Suprapubic skin (tissue), 4 donors: Measurements from ENCODE around the gene PHYH. TPM values are rescaled to one million over a fixed set of nuclear protein-coding genes. Genes with fewer than 3 reads are reported as not detected.

Experiments used
- DNase-seq, 2 donors: peaks; one replicate each; pipeline ENCODE4 v3.0.0-alpha.2; 2019; ENCODE audit warnings: low spot score in 2 of 2
- H3K27ac ChIP-seq: fragments of 200-600 bp; sonication (generic); one replicate; pipeline ENCODE4 v1.5.1; 2019
- H3K27me3 ChIP-seq: fragments of 200-600 bp; sonication (generic); one replicate; pipeline ENCODE4 v1.5.1; 2019
- H3K36me3 ChIP-seq: fragments of 200-600 bp; sonication (generic); one replicate; pipeline ENCODE4 v1.5.1; 2019
- H3K4me1 ChIP-seq: fragments of 200-600 bp; sonication (generic); one replicate; pipeline ENCODE4 v1.5.1; 2019
- H3K4me3 ChIP-seq: fragments of 200-600 bp; sonication (generic); one replicate; pipeline ENCODE4 v1.5.1; 2019; ENCODE audit warnings: mild to moderate bottlenecking
- H3K9me3 ChIP-seq: fragments of 200-600 bp; sonication (generic); one replicate; pipeline ENCODE4 v1.5.1; 2019
- CTCF ChIP-seq, 2 donors: fragments of 200-600 bp in 1 of 2; fragments of 450-650 bp in 1 of 2; sonication (generic) in 1 of 2; IDR thresholded peaks; one replicate each; pipeline ENCODE4 v1.5.1; 2016 to 2019; ENCODE audit warnings: antibody characterized with exemption in 2 of 2, mild to moderate bottlenecking in 1 of 2, moderate library complexity in 1 of 2
- EP300 ChIP-seq: sonication (generic); formaldehyde crosslinking; IDR thresholded peaks from one replicate; pipeline ENCODE4 v1.6.1; 2017; ENCODE audit warnings: antibody characterized with exemption
- POLR2A ChIP-seq, 2 donors: fragments of 450-650 bp; IDR thresholded peaks; one replicate each; pipeline ENCODE4 v1.6.1; 2017; ENCODE audit warnings: antibody characterized with exemption in 2 of 2, mild to moderate bottlenecking in 2 of 2, moderate library complexity in 2 of 2
- POLR2AphosphoS5 ChIP-seq, 3 donors: sonication (generic); formaldehyde crosslinking; IDR thresholded peaks; one replicate each; pipeline ENCODE4 v1.6.1; 2017; ENCODE audit warnings: antibody characterized with exemption in 3 of 3
- WGBS: methylation state at CpG from one replicate; pipeline ENCODE4 v1.1.5; 2018; 5-methylcytosine and 5-hydroxymethylcytosine counted together
- total RNA-seq, 4 donors: library from RNA; depleted of rRNA; stranded (reverse); fragments of >200 nt; gene quantifications; one replicate each; pipeline ENCODE4 v1.1.0, GENCODE V29; 2016

Gene PHYH
- total RNA-seq, 4 donors from 2014 or later = 10.5 to 22.2 (median 13.3) TPM

- Histone ChIP-seq H3K27me3 (no peaks in the 10 kb centered on the region), H3K27ac (no peak overlapping the region), H3K4me1 (no peaks in the 10 kb centered on the region), H3K36me3 (no peaks in the 10 kb centered on the region), H3K9me3 (no peaks in the 10 kb centered on the region), H3K4me3 (no peak overlapping the region)
- no peak for TF ChIP-seq EP300
- no peak for TF ChIP-seq CTCF (IDR thresholded peaks at IDR 0.05)
- TF ChIP-seq POLR2AphosphoS5 (IDR thresholded peaks at IDR 0.05) = no peak
- TF ChIP-seq POLR2A (IDR thresholded peaks at IDR 0.05) = no peak
- DNase-seq = no peak
- 96% methylated on average over 7 of the region's 7 CpGs for WGBS
These were observed 10.8 kb upstream of the PHYH start for GRCh38 chr10:13310518-13311176.

- no peaks in the 10 kb centered on the region for H3K9me3 ChIP-seq
- no peaks in the 10 kb centered on the region for H3K36me3 ChIP-seq
- TF ChIP-seq CTCF (IDR thresholded peaks at IDR 0.05) (no peak), POLR2AphosphoS5 (IDR thresholded peaks at IDR 0.05) (no peak), EP300 (no peak), POLR2A (IDR thresholded peaks at IDR 0.05) (no peak)
- 96% methylated on average over 2 of the region's 2 CpGs for WGBS
- no peaks in the 10 kb centered on the region for H3K27me3 ChIP-seq
- no peak overlapping the region for H3K27ac ChIP-seq
- no peaks in the 10 kb centered on the region for H3K4me1 ChIP-seq
- H3K4me3 ChIP-seq = no peak overlapping the region
- DNase-seq = no peak
These were observed 9.9 kb upstream of the PHYH start for GRCh38 chr10:13309792-13310191.

- H3K4me1 ChIP-seq = no peaks in the 10 kb centered on the region
- WGBS = 75% methylated on average over 6 of the region's 6 CpGs
- no peak overlapping the region for H3K4me3 ChIP-seq
- no peak overlapping the region for H3K27ac ChIP-seq
- no peaks in the 10 kb centered on the region for H3K36me3 ChIP-seq
- H3K9me3 ChIP-seq = no peaks in the 10 kb centered on the region
- no peak for TF ChIP-seq EP300
- TF ChIP-seq POLR2AphosphoS5 (IDR thresholded peaks at IDR 0.05) = no peak
- TF ChIP-seq CTCF (IDR thresholded peaks at IDR 0.05) = no peak
- no peak for TF ChIP-seq POLR2A (IDR thresholded peaks at IDR 0.05)
- no peak for DNase-seq
- no peaks in the 10 kb centered on the region for H3K27me3 ChIP-seq
These were observed 8.2 kb upstream of the PHYH start for GRCh38 chr10:13308096-13308495.

- no peaks in the 10 kb centered on the region for H3K36me3 ChIP-seq
- no peak overlapping the region for H3K4me3 ChIP-seq
- TF ChIP-seq POLR2AphosphoS5 (IDR thresholded peaks at IDR 0.05) (no peak), POLR2A (IDR thresholded peaks at IDR 0.05) (no peak), EP300 (no peak), CTCF (IDR thresholded peaks at IDR 0.05) (no peak)
- WGBS = 90% methylated on average over 6 of the region's 6 CpGs
- no peaks in the 10 kb centered on the region for H3K27me3 ChIP-seq
- H3K4me1 ChIP-seq = peaks cover 13% of the 10 kb centered on the region
- H3K27ac ChIP-seq = no peak overlapping the region
- DNase-seq = no peak
- H3K9me3 ChIP-seq = no peaks in the 10 kb centered on the region
These were observed 6.2 kb upstream of the PHYH start for GRCh38 chr10:13306103-13306502.

GRCh38 chr10:13302821-13303555 is 3.1 kb upstream of the PHYH start:
- Histone ChIP-seq H3K9me3 (no peaks in the 10 kb centered on the region), H3K36me3 (no peaks in the 10 kb centered on the region), H3K4me1 (peaks cover 23% of the 10 kb centered on the region), H3K4me3 (peak overlapping the region; percentile 56), H3K27me3 (no peaks in the 10 kb centered on the region), H3K27ac (no peak overlapping the region)
- 82% methylated on average over 23 of the region's 23 CpGs for WGBS
- TF ChIP-seq CTCF (IDR thresholded peaks at IDR 0.05) = no peak
- TF ChIP-seq POLR2AphosphoS5 (IDR thresholded peaks at IDR 0.05) = no peak
- no peak for TF ChIP-seq EP300
- no peak for TF ChIP-seq POLR2A (IDR thresholded peaks at IDR 0.05)
- no peak for DNase-seq
